BE2C (cell line): ENCODE results near the gene CIBAR2.

ENCODE experiments used
- DNase-seq: peaks from one replicate; pipeline ENCODE4 v3.0.0-alpha.2; 2020
- H3K27me3 ChIP-seq: fragments of 250-450 bp; sonication (Bioruptor Pico); 2 replicates; pipeline ENCODE4 v1.5.1; 2020; ENCODE audit warnings: mild to moderate bottlenecking
- H3K36me3 ChIP-seq: fragments of 250-450 bp; sonication (Bioruptor Pico); 2 replicates; pipeline ENCODE4 v1.5.1; 2020; ENCODE audit warnings: mild to moderate bottlenecking
- H3K4me1 ChIP-seq: fragments of 250-450 bp; sonication (Bioruptor Pico); 2 replicates; pipeline ENCODE4 v1.5.1; 2020
- H3K4me3 ChIP-seq: 2 replicates; pipeline ENCODE4 v1.5.1; 2011; ENCODE audit warnings: low read depth, low read length
- H3K9me3 ChIP-seq: fragments of 250-450 bp; sonication (Bioruptor Pico); 2 replicates; pipeline ENCODE4 v1.5.1; 2020
- CTCF ChIP-seq: IDR thresholded peaks from 2 replicates; pipeline ENCODE4 v1.5.1; 2012; ENCODE audit warnings: mild to moderate bottlenecking, low read depth, low read length

Gene CIBAR2

GRCh38 chr16:85132456-85133289 lies 20.4 kb upstream of the CIBAR2 start:
- H3K4me3 ChIP-seq: no peak overlapping the region
- no peak for DNase-seq
- no peaks in the 10 kb centered on the region for H3K27me3 ChIP-seq
- H3K36me3 ChIP-seq: no peaks in the 10 kb centered on the region
- peaks cover 10% of the 10 kb centered on the region for H3K4me1 ChIP-seq
- TF ChIP-seq CTCF: no peak
- H3K9me3 ChIP-seq: no peaks in the 10 kb centered on the region

- H3K27me3 ChIP-seq: no peaks in the 10 kb centered on the region
- H3K4me3 ChIP-seq: no peak overlapping the region
- H3K4me1 ChIP-seq: peaks cover 6% of the 10 kb centered on the region
- no peaks in the 10 kb centered on the region for H3K36me3 ChIP-seq
- no peak for TF ChIP-seq CTCF
- no peak for DNase-seq
- H3K9me3 ChIP-seq: no peaks in the 10 kb centered on the region
These were observed 18.4 kb upstream of the CIBAR2 start for GRCh38 chr16:85130705-85131028.

- TF ChIP-seq CTCF: no peak
- Histone ChIP-seq H3K9me3 (no peaks in the 10 kb centered on the region), H3K27me3 (no peaks in the 10 kb centered on the region), H3K4me3 (no peak overlapping the region), H3K4me1 (peaks cover 6% of the 10 kb centered on the region), H3K36me3 (no peaks in the 10 kb centered on the region)
- no peak for DNase-seq
These were observed 17.8 kb upstream of the CIBAR2 start for GRCh38 chr16:85129876-85130704.

GRCh38 chr16:85128079-85128837 lies 16.0 kb upstream of the CIBAR2 start:
- H3K9me3 ChIP-seq: no peaks in the 10 kb centered on the region
- DNase-seq: no peak
- peaks cover 6% of the 10 kb centered on the region for H3K4me1 ChIP-seq

GRCh38 chr16:85127379-85127723 lies 15.1 kb upstream of the CIBAR2 start:
- Histone ChIP-seq H3K4me3 (no peak overlapping the region), H3K27me3 (no peaks in the 10 kb centered on the region), H3K36me3 (no peaks in the 10 kb centered on the region), H3K4me1 (peaks cover 6% of the 10 kb centered on the region), H3K9me3 (no peaks in the 10 kb centered on the region)
- DNase-seq: no peak
- no peak for TF ChIP-seq CTCF

More at GRCh38 chr16:85128079-85128837, 16.0 kb upstream of the CIBAR2 start:
- no peaks in the 10 kb centered on the region for H3K27me3 ChIP-seq
- no peaks in the 10 kb centered on the region for H3K36me3 ChIP-seq
- TF ChIP-seq CTCF: no peak
- no peak overlapping the region for H3K4me3 ChIP-seq
